HepG2 (cell line): ENCODE results near the gene RAB6B. TPM values are rescaled to one million over a fixed set of nuclear protein-coding genes. Genes with fewer than 3 reads are reported as not detected.
A peak's percentile ranks its signal among the peaks of the same experiment; 100 is the strongest.
"Not testable (repeated sequence)": the region's sequence is repeated elsewhere in the genome, so short reads cannot be mapped to it uniquely, and the experiment has no call there.

Source experiments
- ATAC-seq: fragments of 200-7000 bp; cut with Tn5 transposase; 3 replicates; pipeline ENCODE4 v1.9.1; 2020; ENCODE audit warnings: mild to moderate bottlenecking, moderate library complexity
- BruUV-seq: library from RNA; stranded (reverse); fragments of 400-500 nt; replicated peaks from 2 replicates; lab custom pipeline; 2021; lab: Mats Ljungman, UMichigan
- CTCF ChIA-PET: fragments of 300-600 bp; formaldehyde crosslinking; extraction: SDS; loops from one replicate; lab custom pipeline; 2021; ENCODE audit warnings: low total read pairs, inconsistent platforms, low intra/inter-chr PET ratio; lab: Yijun Ruan, JAX
- POLR2A ChIA-PET: fragments of 350-600 bp; sonication (Branson Sonifier 250); formaldehyde crosslinking; loops from one replicate; lab custom pipeline; 2020; ENCODE audit warnings: antibody characterized with exemption, inconsistent platforms; lab: Yijun Ruan, JAX
- DNase-seq: peaks from one replicate; pipeline ENCODE4 v3.0.0-alpha.2; 2015; ENCODE audit warnings: low spot score
- FAIRE-seq: peaks from 3 replicates; lab custom pipeline; 2011; peaks lifted over from hg19 to GRCh38; lab: Jason Lieb, UNC
- H2AFZ ChIP-seq: one replicate; pipeline ENCODE4 v1.6.1; 2011; ENCODE audit warnings: low read length, inconsistent platforms
- H3K27ac ChIP-seq: fragments of 300-600 bp; 3 replicates; pipeline ENCODE4 v1.8.0; 2011; ENCODE audit warnings: mixed run types, mild to moderate bottlenecking, mixed read lengths, low read length, inconsistent platforms; ENCODE audit not compliant: insufficient read depth; ENCODE audit errors: extremely low read length
- H3K27me3 ChIP-seq, 2 experiments: fragments of 200-600 bp in 1 of 2; 2 replicates in 1 of 2; 3 replicates in 1 of 2; pipeline versions ENCODE4 v1.6.0 to v1.8.0; 2011; ENCODE audit warnings: low read length in 2 of 2, mild to moderate bottlenecking in 2 of 2, moderate library complexity in 2 of 2, inconsistent platforms in 1 of 2; ENCODE audit not compliant: insufficient read depth in 2 of 2, control insufficient read depth in 1 of 2
- H3K36me3 ChIP-seq, 2 experiments: fragments of 200-600 bp in 1 of 2; replicated peaks in 1 of 2; 2 replicates in 1 of 2; 3 replicates in 1 of 2; pipeline versions ENCODE4 v1.5.1 to v1.8.0; 2011; ENCODE audit warnings: low read length in 2 of 2, inconsistent platforms in 1 of 2; ENCODE audit not compliant: insufficient read depth in 2 of 2, control insufficient read depth in 1 of 2
- H3K4me1 ChIP-seq: 2 replicates; pipeline ENCODE4 v1.5.1; 2012; ENCODE audit warnings: low read length, inconsistent platforms; ENCODE audit not compliant: insufficient read depth
- H3K4me2 ChIP-seq: 2 replicates; pipeline ENCODE4 v1.6.0; 2011; ENCODE audit warnings: low read depth, low read length, inconsistent platforms
- H3K4me3 ChIP-seq, 3 experiments: fragments of 200-600 bp in 1 of 3; sonication (generic), shearing (Covaris generic) in 1 of 3; replicated peaks in 1 of 3; 2 replicates each; pipeline ENCODE4 v1.5.1; 2011 to 2016; ENCODE audit warnings: low read length in 3 of 3, inconsistent platforms in 2 of 3, low read depth in 2 of 3, mild to moderate bottlenecking in 2 of 3, control low read depth in 1 of 3, mixed read lengths in 1 of 3; ENCODE audit not compliant: insufficient read depth in 1 of 3
- H3K79me2 ChIP-seq: one replicate; pipeline ENCODE4 v1.6.1; 2011; ENCODE audit warnings: low read length, inconsistent platforms; ENCODE audit not compliant: insufficient read depth
- H3K9ac ChIP-seq: 2 replicates; pipeline ENCODE4 v1.6.0; 2011; ENCODE audit warnings: mild to moderate bottlenecking, low read depth, low read length, inconsistent platforms; ENCODE audit not compliant: insufficient read depth
- H3K9me3 ChIP-seq: 2 replicates; pipeline ENCODE4 v1.5.1; 2012; ENCODE audit warnings: mild to moderate bottlenecking, low read length
- H4K20me1 ChIP-seq: 2 replicates; pipeline ENCODE4 v1.6.0; 2011; ENCODE audit warnings: inconsistent platforms, mild to moderate bottlenecking, low read length, moderate library complexity; ENCODE audit not compliant: insufficient read depth
- AGO2 ChIP-seq: fragments of 200-400 bp; formaldehyde crosslinking; optimal IDR thresholded peaks from 2 replicates; pipeline ENCODE3; 2017; ENCODE audit warnings: mild to moderate bottlenecking, low read depth, low read length, moderate library complexity
- CREB1 ChIP-seq, 2 experiments: fragments of 450-650 bp in 1 of 2; IDR thresholded peaks; 2 replicates each; pipeline ENCODE4 v1.6.1; 2016 to 2017; ENCODE audit warnings: control low read depth in 1 of 2, mild to moderate bottlenecking in 1 of 2, missing compliant biosample characterization in 1 of 2, missing genetic modification characterization in 1 of 2
- DNMT1 ChIP-seq: sonication (generic); formaldehyde crosslinking; IDR thresholded peaks from 2 replicates; pipeline ENCODE4 v1.5.1; 2020; ENCODE audit warnings: mild to moderate bottlenecking, missing genetic modification reagents
- MEF2D ChIP-seq: sonication (generic); formaldehyde crosslinking; IDR thresholded peaks from 2 replicates; pipeline ENCODE4 v1.5.1; 2020; ENCODE audit warnings: mild to moderate bottlenecking, missing genetic modification reagents
- NFIC ChIP-seq: IDR thresholded peaks from 2 replicates; pipeline ENCODE4 v1.6.1; 2012; ENCODE audit warnings: mild to moderate bottlenecking, low read length, inconsistent platforms
- NONO ChIP-seq, 2 experiments: fragments of 450-650 bp in 1 of 2; sonication (generic) in 1 of 2; formaldehyde crosslinking in 1 of 2; IDR thresholded peaks in 1 of 2; conservative IDR thresholded peaks in 1 of 2; 2 replicates each; pipeline versions ENCODE4 v1.6.1 to v1.8.0; 2017 to 2022; ENCODE audit warnings: mild to moderate bottlenecking in 1 of 2, missing genetic modification reagents in 1 of 2, moderate library complexity in 1 of 2
- PHF5A ChIP-seq: IDR thresholded peaks from one replicate; pipeline ENCODE4 v1.6.1; 2018; ENCODE audit warnings: low read depth, missing genetic modification reagents; ENCODE audit not compliant: unreplicated experiment
- POLR2AphosphoS5 ChIP-seq: IDR thresholded peaks from 2 replicates; pipeline ENCODE4 v1.6.1; 2012; ENCODE audit warnings: low read depth, low read length
- POLR2G ChIP-seq: fragments of 200-400 bp; formaldehyde crosslinking; IDR thresholded peaks from 2 replicates; pipeline ENCODE4 v1.6.1; 2018; ENCODE audit warnings: mild to moderate bottlenecking, low read depth, low read length, moderate library complexity
- RBFOX2 ChIP-seq: fragments of 200-400 bp; formaldehyde crosslinking; IDR thresholded peaks from 2 replicates; pipeline ENCODE4 v1.6.1; 2017; ENCODE audit warnings: low read depth, mild to moderate bottlenecking, low read length
- RBM22 ChIP-seq: fragments of 200-400 bp; formaldehyde crosslinking; optimal IDR thresholded peaks from 2 replicates; pipeline ENCODE3; 2017; ENCODE audit warnings: mild to moderate bottlenecking, low read length, moderate library complexity
- SSRP1 ChIP-seq: IDR thresholded peaks from 2 replicates; pipeline ENCODE4 v1.6.1; 2016; ENCODE audit warnings: control low read depth
- ZNF501 ChIP-seq: sonication (generic); formaldehyde crosslinking; IDR thresholded peaks from 2 replicates; pipeline ENCODE4 v1.5.1; 2020; ENCODE audit warnings: mild to moderate bottlenecking, moderate library complexity, missing genetic modification reagents
- ZNF543 ChIP-seq: sonication (generic); formaldehyde crosslinking; IDR thresholded peaks from 2 replicates; pipeline ENCODE4 v1.4.0; 2020; ENCODE audit warnings: mild to moderate bottlenecking, missing genetic modification reagents
- ZNF670 ChIP-seq: sonication (generic); formaldehyde crosslinking; IDR thresholded peaks from 2 replicates; pipeline ENCODE4 v1.8.0; 2022; ENCODE audit warnings: mild to moderate bottlenecking, missing genetic modification reagents, borderline replicate concordance
- ZNF766 ChIP-seq: sonication (generic); formaldehyde crosslinking; IDR thresholded peaks from 2 replicates; pipeline ENCODE4 v1.5.0; 2020; ENCODE audit warnings: missing genetic modification reagents, borderline replicate concordance
- ZNF775 ChIP-seq: sonication (generic); formaldehyde crosslinking; IDR thresholded peaks from 2 replicates; pipeline ENCODE4 v1.4.0; 2020; ENCODE audit warnings: missing genetic modification reagents, mild to moderate bottlenecking, moderate library complexity, borderline replicate concordance
- ZNF879 ChIP-seq: sonication (generic); formaldehyde crosslinking; IDR thresholded peaks from 2 replicates; pipeline ENCODE4 v1.8.1; 2023; ENCODE audit warnings: missing genetic modification reagents
- WGBS: methylation state at CpG from one replicate; pipeline ENCODE4 v1.1.6; 2017; ENCODE audit warnings: low lambda C conversion rate; 5-methylcytosine and 5-hydroxymethylcytosine counted together
- in situ Hi-C: cut with HindIII; loops from 2 replicates; pipeline ENCODE4 v1.10.0; 2017; ENCODE audit warnings: low pct_unique_long_range_greater_than_20kb; ENCODE audit not compliant: extremely low pct_ligation_motif_present
- intact Hi-C: fragments of 100-400 bp; cut with micrococcal nuclease; formaldehyde crosslinking; loops from one replicate; pipeline ENCODE4 v1.10.0; 2022; ENCODE audit not compliant: unreplicated experiment
- polyA plus RNA-seq, 8 experiments: library from polyadenylated mRNA; depleted of rRNA in 3 of 8; stranded (reverse) in 7 of 8; unstranded in 1 of 8; fragments of >200 nt; fragmentation: Illumina TruSeq in 4 of 8; extraction: Trizol in 4 of 8; gene quantifications; 2 replicates each; pipeline versions ENCODE4 v1.2.1 to v1.2.3, GENCODE V29; 2011 to 2016; ENCODE audit warnings: low read depth in 4 of 8, missing spikeins in 1 of 8, mixed read lengths in 1 of 8; ENCODE audit not compliant: insufficient read depth in 1 of 8
- total RNA-seq, 5 experiments: library from RNA; depleted of rRNA; stranded (reverse); fragments of >200 nt; fragmentation: Illumina TruSeq; extraction: Trizol; gene quantifications; 2 replicates each; pipeline ENCODE4 v1.2.3, GENCODE V29; 2016; ENCODE audit warnings: low read depth in 1 of 5
- TF ChIP-seq, protein P1 (sequence below): IDR thresholded peaks from 2 replicates; pipeline ENCODE4 v1.6.1; 2012; ENCODE audit warnings: low read length, improper control_type of control experiment

RAB6B gene
- total and polyA plus RNA-seq, 2 of the 13 experiments (the other 11 are each of a cell fraction or from before 2014, with no cell fraction given): 0.16 TPM; not detected in 1

- TF ChIP-seq RBM22 (peak; percentile 95), ZNF501 (CRISPR knock-in tag) (peak; percentile 42; the same call in 1 of the 2 replicates), SSRP1 (CRISPR knock-in tag) (peak; percentile 78; the same call in 1 of the 2 replicates), MEF2D (0 out of 2 replicates have a peak, but pooled peaks have one; percentile 17), NONO (CRISPR knock-in tag; conservative IDR thresholded peaks at IDR 0.05) (0 out of 2 replicates have a peak, but pooled peaks have one; percentile 36), POLR2AphosphoS5 (peak; percentile 74), ZNF766 (CRISPR knock-in tag) (peak; percentile 61; the same call in 1 of the 2 replicates)
- not testable (repeated sequence) for TF ChIP-seq NONO (IDR thresholded peaks at IDR 0.05)
These were observed 114.9 kb downstream of the RAB6B start (continued) for GRCh38 chr3:133780756-133781155.

DNA sequence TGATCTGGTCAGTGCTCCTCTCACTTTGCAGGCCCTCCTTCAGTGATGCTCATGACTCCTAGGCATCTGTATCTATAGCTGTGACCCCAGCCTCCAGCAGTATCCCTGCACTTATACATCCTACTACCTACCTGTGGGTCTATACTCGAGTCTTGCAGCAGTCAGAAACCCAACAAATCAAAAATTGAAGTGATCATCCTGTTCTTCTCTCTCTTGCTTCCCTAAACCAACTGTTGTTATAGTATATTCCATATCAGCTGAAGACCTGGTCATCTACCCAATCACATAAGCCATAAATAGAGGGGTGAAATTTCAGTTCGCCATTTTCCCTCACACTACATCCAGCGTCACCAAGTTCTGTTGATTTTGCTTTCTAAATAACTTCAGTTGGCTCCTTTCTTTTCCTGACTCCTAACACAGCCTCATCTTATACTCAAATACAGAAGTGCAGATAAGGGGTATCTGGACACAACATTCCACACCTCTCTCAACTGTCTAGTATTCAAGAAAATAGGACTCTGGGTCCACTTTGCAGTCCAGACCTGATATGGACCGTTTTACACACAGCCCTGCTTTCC lies 116.0 kb downstream of the RAB6B start:
- Histone ChIP-seq H3K4me1 (no peaks in the 10 kb centered on the region), H3K9ac (no peak overlapping the region), H3K4me2 (no peak overlapping the region), H3K4me3 (no peak overlapping the region), H4K20me1 (peaks cover 30% of the 10 kb centered on the region), H3K27ac (no peak overlapping the region), H3K79me2 (no peaks in the 10 kb centered on the region), H3K9me3 (no peaks in the 10 kb centered on the region), H3K36me3 (peaks cover 24 to 36% of the 10 kb centered on the region in 2 experiments), H2AFZ (no peak overlapping the region), H3K27me3 (no peaks in the 10 kb centered on the region)
- TF ChIP-seq DNMT1 (CRISPR knock-in tag): no peak
- peak; percentile 23 for TF ChIP-seq PHF5A (CRISPR knock-in tag)
- peak; percentile 67 for TF ChIP-seq POLR2G
- TF ChIP-seq CREB1 (IDR thresholded peaks at IDR 0.05): no peak
- TF ChIP-seq CREB1 (CRISPR knock-in tag; IDR thresholded peaks at IDR 0.05): 0 out of 2 replicates have a peak, but pooled peaks have one; percentile 7
- TF ChIP-seq ZNF879: no peak
- peak; percentile 34; the same call in 1 of the 2 replicates for TF ChIP-seq NFIC
- peak; percentile 41 for TF ChIP-seq AGO2
- peak; percentile 73 for TF ChIP-seq POLR2AphosphoS5
- TF ChIP-seq ZNF670 (CRISPR knock-in tag): no peak
- TF ChIP-seq RBM22: peak; percentile 96
- TF ChIP-seq, protein P1, sequence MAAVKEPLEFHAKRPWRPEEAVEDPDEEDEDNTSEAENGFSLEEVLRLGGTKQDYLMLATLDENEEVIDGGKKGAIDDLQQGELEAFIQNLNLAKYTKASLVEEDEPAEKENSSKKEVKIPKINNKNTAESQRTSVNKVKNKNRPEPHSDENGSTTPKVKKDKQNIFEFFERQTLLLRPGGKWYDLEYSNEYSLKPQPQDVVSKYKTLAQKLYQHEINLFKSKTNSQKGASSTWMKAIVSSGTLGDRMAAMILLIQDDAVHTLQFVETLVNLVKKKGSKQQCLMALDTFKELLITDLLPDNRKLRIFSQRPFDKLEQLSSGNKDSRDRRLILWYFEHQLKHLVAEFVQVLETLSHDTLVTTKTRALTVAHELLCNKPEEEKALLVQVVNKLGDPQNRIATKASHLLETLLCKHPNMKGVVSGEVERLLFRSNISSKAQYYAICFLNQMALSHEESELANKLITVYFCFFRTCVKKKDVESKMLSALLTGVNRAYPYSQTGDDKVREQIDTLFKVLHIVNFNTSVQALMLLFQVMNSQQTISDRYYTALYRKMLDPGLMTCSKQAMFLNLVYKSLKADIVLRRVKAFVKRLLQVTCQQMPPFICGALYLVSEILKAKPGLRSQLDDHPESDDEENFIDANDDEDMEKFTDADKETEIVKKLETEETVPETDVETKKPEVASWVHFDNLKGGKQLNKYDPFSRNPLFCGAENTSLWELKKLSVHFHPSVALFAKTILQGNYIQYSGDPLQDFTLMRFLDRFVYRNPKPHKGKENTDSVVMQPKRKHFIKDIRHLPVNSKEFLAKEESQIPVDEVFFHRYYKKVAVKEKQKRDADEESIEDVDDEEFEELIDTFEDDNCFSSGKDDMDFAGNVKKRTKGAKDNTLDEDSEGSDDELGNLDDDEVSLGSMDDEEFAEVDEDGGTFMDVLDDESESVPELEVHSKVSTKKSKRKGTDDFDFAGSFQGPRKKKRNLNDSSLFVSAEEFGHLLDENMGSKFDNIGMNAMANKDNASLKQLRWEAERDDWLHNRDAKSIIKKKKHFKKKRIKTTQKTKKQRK: no peak
- no peak for TF ChIP-seq ZNF543 (CRISPR knock-in tag)
- TF ChIP-seq ZNF775 (CRISPR knock-in tag): 0 out of 2 replicates have a peak, but pooled peaks have one; percentile 61
- peak; percentile 44; the same call in 1 of the 2 replicates for TF ChIP-seq RBFOX2
- DNase-seq: no peak
- BruUV-seq: no TSS peak
- FAIRE-seq: no peak
- WGBS: 53% methylated on average over 4 of the region's 4 CpGs
- ChIA-PET POLR2A (interaction anchor here (1.1 to 1.7 kb wide), 2 partner anchors 76 to 116 kb away, joined by 3 read pairs; no protein-coding TSS in a partner anchor), CTCF (no interaction called here)
- peak; percentile 25 for ATAC-seq
- in situ Hi-C loops (no loop called here), intact Hi-C loops (no loop called here)
